Neural crest cell (in vitro differentiated cells): ENCODE measurements around the gene BRD3OS. TPM values are rescaled to one million over a fixed set of nuclear protein-coding genes. Genes with fewer than 3 reads are reported as not detected.

ENCODE experiments used
- DNase-seq: peaks from one replicate; pipeline ENCODE4 v3.0.0; 2021; ENCODE audit warnings: low read depth, mixed read lengths, low spot score
- H3K27ac Mint-ChIP-seq: one replicate; pipeline ENCODE4 v1.8.0; 2021; ENCODE audit warnings: mild to moderate bottlenecking, mixed read lengths; ENCODE audit not compliant: unreplicated experiment
- H3K27me3 Mint-ChIP-seq: 2 replicates; pipeline ENCODE4 v1.8.0; 2021; ENCODE audit warnings: low read depth, mild to moderate bottlenecking, mixed read lengths
- H3K36me3 Mint-ChIP-seq: 2 replicates; pipeline ENCODE4 v1.8.0; 2021; ENCODE audit warnings: low read depth, mild to moderate bottlenecking, mixed read lengths
- H3K4me1 Mint-ChIP-seq: 2 replicates; pipeline ENCODE4 v1.8.0; 2021; ENCODE audit warnings: mixed read lengths
- H3K4me3 Mint-ChIP-seq: one replicate; pipeline ENCODE4 v1.8.0; 2021; ENCODE audit warnings: mild to moderate bottlenecking, mixed read lengths
- H3K9me3 Mint-ChIP-seq: 2 replicates; pipeline ENCODE4 v1.8.0; 2021; ENCODE audit warnings: mixed read lengths
- total RNA-seq: library from RNA; stranded (reverse); gene quantifications from 2 replicates; pipeline ENCODE4 v1.2.1, GENCODE V29; 2021
- TF ChIP-seq, protein P1 (sequence below): fragments of 200-600 bp; sonication (generic); conservative IDR thresholded peaks from 2 replicates; pipeline ENCODE4 v1.5.0; 2021; ENCODE audit warnings: antibody characterized with exemption, mild to moderate bottlenecking

The BRD3OS gene
- total RNA-seq, 1 donor from 2014 or later, result 30.7 TPM

DNA sequence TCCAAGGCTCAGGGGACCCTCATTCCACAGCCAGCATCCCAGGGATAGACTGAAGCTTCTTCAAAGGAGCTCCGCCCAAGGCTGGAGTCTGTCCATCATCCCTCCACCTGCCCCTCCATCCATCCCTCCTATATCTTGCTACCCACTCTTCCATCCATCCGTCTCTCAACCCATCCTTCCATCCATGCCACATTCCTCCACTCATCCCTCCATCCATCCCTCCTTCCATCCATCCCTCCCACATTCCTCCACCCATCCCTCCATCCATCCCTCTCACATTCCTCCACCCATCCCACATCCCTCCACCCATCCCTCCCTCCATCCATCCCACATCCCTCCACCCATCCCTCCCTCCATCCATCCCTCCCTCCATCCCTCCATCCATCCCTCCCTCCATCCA lies 27.7 kb upstream of the BRD3OS start:
- Mint-ChIP-seq H3K36me3 (no peaks in the 10 kb centered on the region), H3K9me3 (peaks cover 3% of the 10 kb centered on the region), H3K4me1 (peaks cover 7% of the 10 kb centered on the region), H3K4me3 (no peak overlapping the region), H3K27me3 (peaks cover 4% of the 10 kb centered on the region), H3K27ac (no peak overlapping the region)
- no peak for DNase-seq
- TF ChIP-seq, protein P1, sequence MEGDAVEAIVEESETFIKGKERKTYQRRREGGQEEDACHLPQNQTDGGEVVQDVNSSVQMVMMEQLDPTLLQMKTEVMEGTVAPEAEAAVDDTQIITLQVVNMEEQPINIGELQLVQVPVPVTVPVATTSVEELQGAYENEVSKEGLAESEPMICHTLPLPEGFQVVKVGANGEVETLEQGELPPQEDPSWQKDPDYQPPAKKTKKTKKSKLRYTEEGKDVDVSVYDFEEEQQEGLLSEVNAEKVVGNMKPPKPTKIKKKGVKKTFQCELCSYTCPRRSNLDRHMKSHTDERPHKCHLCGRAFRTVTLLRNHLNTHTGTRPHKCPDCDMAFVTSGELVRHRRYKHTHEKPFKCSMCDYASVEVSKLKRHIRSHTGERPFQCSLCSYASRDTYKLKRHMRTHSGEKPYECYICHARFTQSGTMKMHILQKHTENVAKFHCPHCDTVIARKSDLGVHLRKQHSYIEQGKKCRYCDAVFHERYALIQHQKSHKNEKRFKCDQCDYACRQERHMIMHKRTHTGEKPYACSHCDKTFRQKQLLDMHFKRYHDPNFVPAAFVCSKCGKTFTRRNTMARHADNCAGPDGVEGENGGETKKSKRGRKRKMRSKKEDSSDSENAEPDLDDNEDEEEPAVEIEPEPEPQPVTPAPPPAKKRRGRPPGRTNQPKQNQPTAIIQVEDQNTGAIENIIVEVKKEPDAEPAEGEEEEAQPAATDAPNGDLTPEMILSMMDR, result no peak

- no peak overlapping the region for H3K27ac Mint-ChIP-seq
- peaks cover 6% of the 10 kb centered on the region for H3K9me3 Mint-ChIP-seq
- no peak for DNase-seq
- H3K4me1 Mint-ChIP-seq, result peaks cover 6% of the 10 kb centered on the region
- H3K27me3 Mint-ChIP-seq, result peaks cover 4% of the 10 kb centered on the region
- H3K4me3 Mint-ChIP-seq, result no peak overlapping the region
- TF ChIP-seq, protein P1, result no peak
- H3K36me3 Mint-ChIP-seq, result no peaks in the 10 kb centered on the region
Measured at GRCh38 chr9:133998915-133999595, 26.2 kb upstream of the BRD3OS start.

- peaks cover 6% of the 10 kb centered on the region for H3K9me3 Mint-ChIP-seq
- H3K36me3 Mint-ChIP-seq, result no peaks in the 10 kb centered on the region
- no peaks in the 10 kb centered on the region for H3K4me1 Mint-ChIP-seq
Measured at GRCh38 chr9:133999851-134000265, 25.4 kb upstream of the BRD3OS start.

GRCh38 chr9:134002796-134003195 lies 22.5 kb upstream of the BRD3OS start:
- no peak for DNase-seq
- Mint-ChIP-seq H3K4me1 (no peaks in the 10 kb centered on the region), H3K27ac (no peak overlapping the region), H3K9me3 (peaks cover 6% of the 10 kb centered on the region), H3K36me3 (no peaks in the 10 kb centered on the region), H3K27me3 (peaks cover 4% of the 10 kb centered on the region), H3K4me3 (no peak overlapping the region)
- TF ChIP-seq, protein P1, result no peak

More at GRCh38 chr9:133999851-134000265, 25.4 kb upstream of the BRD3OS start:
- Mint-ChIP-seq H3K27me3 (peaks cover 4% of the 10 kb centered on the region), H3K4me3 (peak overlapping the region; percentile 31), H3K27ac (no peak overlapping the region)
- TF ChIP-seq, protein P1, result no peak
- no peak for DNase-seq

DNA sequence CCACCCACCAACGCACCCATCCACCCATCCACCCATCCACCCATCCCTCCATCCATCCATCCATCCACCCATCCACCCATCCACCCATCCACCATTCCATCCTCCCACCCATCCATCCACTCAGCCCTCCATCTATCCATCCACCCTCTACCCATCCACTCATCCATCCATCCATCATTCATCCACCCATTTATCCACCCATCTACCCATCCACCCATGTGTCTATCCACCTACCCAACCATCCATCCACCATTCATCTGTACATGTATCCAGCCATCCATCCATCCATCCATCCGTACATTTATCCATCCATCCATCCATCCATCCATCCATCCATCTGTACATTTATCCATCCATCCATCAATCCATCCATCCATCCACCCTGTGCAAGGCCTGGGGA lies 22.0 kb upstream of the BRD3OS start:
- Mint-ChIP-seq H3K4me1 (no peaks in the 10 kb centered on the region), H3K4me3 (no peak overlapping the region), H3K9me3 (peaks cover 6% of the 10 kb centered on the region), H3K36me3 (no peaks in the 10 kb centered on the region), H3K27me3 (peaks cover 4% of the 10 kb centered on the region), H3K27ac (no peak overlapping the region)
- TF ChIP-seq, protein P1, result no peak
- DNase-seq, result no peak
